ENCODE measurements around the gene PRR5L.

DNA sequence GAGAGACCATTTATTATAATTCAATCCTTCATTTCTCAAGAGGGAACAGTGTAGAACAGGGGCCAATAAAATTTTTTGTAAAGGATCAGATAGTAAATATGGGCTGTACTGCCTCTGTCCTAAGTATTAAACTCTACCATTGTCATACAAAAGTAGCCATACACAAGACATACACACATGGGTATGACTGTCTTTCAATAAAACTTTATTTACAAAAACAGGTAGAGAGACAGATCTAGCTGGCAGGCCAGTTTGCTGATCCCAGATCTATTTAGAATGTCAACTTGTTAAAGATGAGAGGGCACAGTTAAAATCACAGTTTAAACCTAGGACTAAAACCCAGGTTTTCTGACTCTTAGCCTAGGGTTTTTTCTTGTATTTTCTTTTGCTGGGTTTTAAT, 197.2 kb downstream of the PRR5L start:
- TF ChIP-seq EP300 (IDR thresholded peaks at IDR 0.05) = no peak
- TF ChIP-seq, protein P1, sequence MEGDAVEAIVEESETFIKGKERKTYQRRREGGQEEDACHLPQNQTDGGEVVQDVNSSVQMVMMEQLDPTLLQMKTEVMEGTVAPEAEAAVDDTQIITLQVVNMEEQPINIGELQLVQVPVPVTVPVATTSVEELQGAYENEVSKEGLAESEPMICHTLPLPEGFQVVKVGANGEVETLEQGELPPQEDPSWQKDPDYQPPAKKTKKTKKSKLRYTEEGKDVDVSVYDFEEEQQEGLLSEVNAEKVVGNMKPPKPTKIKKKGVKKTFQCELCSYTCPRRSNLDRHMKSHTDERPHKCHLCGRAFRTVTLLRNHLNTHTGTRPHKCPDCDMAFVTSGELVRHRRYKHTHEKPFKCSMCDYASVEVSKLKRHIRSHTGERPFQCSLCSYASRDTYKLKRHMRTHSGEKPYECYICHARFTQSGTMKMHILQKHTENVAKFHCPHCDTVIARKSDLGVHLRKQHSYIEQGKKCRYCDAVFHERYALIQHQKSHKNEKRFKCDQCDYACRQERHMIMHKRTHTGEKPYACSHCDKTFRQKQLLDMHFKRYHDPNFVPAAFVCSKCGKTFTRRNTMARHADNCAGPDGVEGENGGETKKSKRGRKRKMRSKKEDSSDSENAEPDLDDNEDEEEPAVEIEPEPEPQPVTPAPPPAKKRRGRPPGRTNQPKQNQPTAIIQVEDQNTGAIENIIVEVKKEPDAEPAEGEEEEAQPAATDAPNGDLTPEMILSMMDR (IDR thresholded peaks at IDR 0.05) = no peak

Measured in ovary (tissue), 3 donors.